Measurements from ENCODE around the gene PIAS1.

PIAS1 gene

GRCh38 chr15:68207176-68207935 is 153.2 kb downstream of the PIAS1 start:
- DNase-seq (ENCODE audit: low read depth), result no peak
- H3K4me3 ChIP-seq (ENCODE audit: low read depth, low read length), result no peak overlapping the region
- no peak for TF ChIP-seq CTCF (IDR thresholded peaks at IDR 0.05; ENCODE audit: low read depth, low read length, missing control alignments)

GRCh38 chr15:68208136-68208535 is 154.0 kb downstream of the PIAS1 start:
- H3K4me3 ChIP-seq (ENCODE audit: low read depth, low read length), result peak overlapping the region; percentile 56
- no peak for TF ChIP-seq CTCF (IDR thresholded peaks at IDR 0.05; ENCODE audit: low read depth, low read length, missing control alignments)
- DNase-seq (ENCODE audit: low read depth), result no peak

GRCh38 chr15:68208636-68209240 is 154.6 kb downstream of the PIAS1 start:
- no peak for TF ChIP-seq CTCF (IDR thresholded peaks at IDR 0.05; ENCODE audit: low read depth, low read length, missing control alignments)
- no peak for DNase-seq (ENCODE audit: low read depth)
- peak overlapping the region; percentile 56 for H3K4me3 ChIP-seq (ENCODE audit: low read depth, low read length)

- TF ChIP-seq CTCF (IDR thresholded peaks at IDR 0.05; ENCODE audit: low read depth, low read length, missing control alignments), result no peak
- no peak for DNase-seq (ENCODE audit: low read depth)
- H3K4me3 ChIP-seq (ENCODE audit: low read depth, low read length), result peak overlapping the region; percentile 56
Measured at GRCh38 chr15:68209272-68209671, 155.2 kb downstream of the PIAS1 start.

GRCh38 chr15:68209735-68210408 is 155.8 kb downstream of the PIAS1 start:
- peak overlapping the region; percentile 56 for H3K4me3 ChIP-seq (ENCODE audit: low read depth, low read length)
- no peak for TF ChIP-seq CTCF (IDR thresholded peaks at IDR 0.05; ENCODE audit: low read depth, low read length, missing control alignments)
- DNase-seq (ENCODE audit: low read depth), result peak; percentile 64

GRCh38 chr15:68210409-68210756 is 156.3 kb downstream of the PIAS1 start:
- H3K4me3 ChIP-seq (ENCODE audit: low read depth, low read length), result no peak overlapping the region
- TF ChIP-seq CTCF (IDR thresholded peaks at IDR 0.05; ENCODE audit: low read depth, low read length, missing control alignments), result no peak
- no peak for DNase-seq (ENCODE audit: low read depth)
